Jurkat, Clone E6-1 (cell line): ENCODE measurements around the gene CFAP107. TPM values are rescaled to one million over a fixed set of nuclear protein-coding genes. Genes with fewer than 3 reads are reported as not detected.
"Not testable (repeated sequence)": the region's sequence is repeated elsewhere in the genome, so short reads cannot be mapped to it uniquely, and the experiment has no call there.

Experiments used
- DNase-seq: peaks from one replicate; pipeline ENCODE4 v3.0.0-alpha.2; 2011; ENCODE audit warnings: low read depth, low spot score
- H3K4me3 ChIP-seq: 2 replicates; pipeline ENCODE4 v1.5.1; 2011; ENCODE audit warnings: mild to moderate bottlenecking, low read length, control low read depth, moderate library complexity
- polyA plus RNA-seq: library from polyadenylated mRNA; unstranded; fragments of >200 nt; gene quantifications from one replicate; pipeline ENCODE4 v1.2.1, GENCODE V29; 2012; ENCODE audit warnings: missing spikeins; ENCODE audit not compliant: insufficient read length, insufficient read depth

The CFAP107 gene
- polyA plus RNA-seq = not detected

- DNase-seq = peak; percentile 33
- no peak within 1 kb of the TSS for H3K4me3 ChIP-seq
These were observed at the start of gene CFAP107 for GRCh38 chr1:12745992-12746323. Gene CFAP107, plus strand, starts transcription at chr1:12746200. Its CDS starts 231 bp downstream, at chr1:12746431.

GRCh38 chr1:12696658-12697057 is 49.3 kb upstream of the CFAP107 start:
- H3K4me3 ChIP-seq = no peak overlapping the region
- no peak for DNase-seq

GRCh38 chr1:12697397-12697796 is 48.6 kb upstream of the CFAP107 start:
- DNase-seq = no peak
- H3K4me3 ChIP-seq = no peak overlapping the region

GRCh38 chr1:12703821-12704451 is 42.1 kb upstream of the CFAP107 start:
- H3K4me3 ChIP-seq = no peak overlapping the region
- no peak for DNase-seq

- no peak overlapping the region for H3K4me3 ChIP-seq
- DNase-seq = no peak
These were observed 39.9 kb upstream of the CFAP107 start for GRCh38 chr1:12706061-12706460.

- no peak overlapping the region for H3K4me3 ChIP-seq
- no peak for DNase-seq
These were observed 37.5 kb upstream of the CFAP107 start for GRCh38 chr1:12708396-12709090.

GRCh38 chr1:12709091-12709491 is 36.9 kb upstream of the CFAP107 start:
- H3K4me3 ChIP-seq = no peak overlapping the region
- no peak for DNase-seq

GRCh38 chr1:12709696-12710095 is 36.3 kb upstream of the CFAP107 start:
- no peak overlapping the region for H3K4me3 ChIP-seq
- DNase-seq = no peak

GRCh38 chr1:12711536-12711935 is 34.5 kb upstream of the CFAP107 start:
- DNase-seq = no peak
- H3K4me3 ChIP-seq = no peak overlapping the region

GRCh38 chr1:12712076-12712475 is 33.9 kb upstream of the CFAP107 start:
- H3K4me3 ChIP-seq = no peak overlapping the region
- no peak for DNase-seq

- no peak overlapping the region for H3K4me3 ChIP-seq
- DNase-seq = no peak
These were observed 33.1 kb upstream of the CFAP107 start for GRCh38 chr1:12712929-12713328.

- H3K4me3 ChIP-seq, DNase-seq: not testable (repeated sequence)
These were observed 32.3 kb upstream of the CFAP107 start for GRCh38 chr1:12713651-12714050.

GRCh38 chr1:12714710-12715475 is 31.1 kb upstream of the CFAP107 start:
- no peak for DNase-seq
- no peak overlapping the region for H3K4me3 ChIP-seq

GRCh38 chr1:12715896-12716437 is 30.0 kb upstream of the CFAP107 start, which contains the start of gene AADACL3:
Gene AADACL3, plus strand, starts transcription at chr1:12716110. Its CDS starts 67 bp downstream, at chr1:12716177.
- no peak within 1 kb of the TSS for H3K4me3 ChIP-seq
- no peak for DNase-seq

GRCh38 chr1:12717301-12717838 is 28.6 kb upstream of the CFAP107 start:
- DNase-seq = no peak
- no peak overlapping the region for H3K4me3 ChIP-seq

GRCh38 chr1:12722626-12723025 is 23.4 kb upstream of the CFAP107 start:
- DNase-seq = no peak
- H3K4me3 ChIP-seq = no peak overlapping the region

GRCh38 chr1:12728391-12728790 is 17.6 kb upstream of the CFAP107 start:
- no peak overlapping the region for H3K4me3 ChIP-seq
- peak; percentile 19 for DNase-seq

GRCh38 chr1:12730156-12730555 is 15.8 kb upstream of the CFAP107 start:
- no peak overlapping the region for H3K4me3 ChIP-seq
- no peak for DNase-seq

GRCh38 chr1:12731084-12731483 is 14.9 kb upstream of the CFAP107 start:
- not testable (repeated sequence) for H3K4me3 ChIP-seq, DNase-seq

- H3K4me3 ChIP-seq = no peak overlapping the region
- DNase-seq = no peak
These were observed 11.3 kb upstream of the CFAP107 start for GRCh38 chr1:12734651-12735050.
